GM18520 (cell line): Measurements from ENCODE around the gene PANX2.
"Not testable (repeated sequence)": the region's sequence is repeated elsewhere in the genome, so short reads cannot be mapped to it uniquely, and the experiment has no call there.

Experiments
- ATAC-seq: cut with Tn5 transposase; IDR thresholded peaks from one replicate; pipeline ENCODE4 v1.9.1; 2021; ENCODE audit not compliant: unreplicated experiment

The PANX2 gene

GRCh38 chr22:50170453-50171318 is at the start of gene PANX2:
PANX2 (plus strand) TSS chr22:50170731; CDS start chr22:50170731, 0 bp downstream.
- ATAC-seq = no peak

- ATAC-seq = no peak
Observed at GRCh38 chr22:50121202-50121740, 49.3 kb upstream of the PANX2 start.

- no peak for ATAC-seq
Observed at GRCh38 chr22:50123119-50123518, 47.4 kb upstream of the PANX2 start.

GRCh38 chr22:50125029-50125428 is 45.5 kb upstream of the PANX2 start:
- ATAC-seq = no peak

GRCh38 chr22:50129121-50129736 is 41.3 kb upstream of the PANX2 start:
- ATAC-seq = no peak

GRCh38 chr22:50131894-50132293 is 38.6 kb upstream of the PANX2 start:
- no peak for ATAC-seq

- ATAC-seq = no peak
Observed at GRCh38 chr22:50134481-50134880, 36.0 kb upstream of the PANX2 start.

GRCh38 chr22:50136581-50137015 is 33.9 kb upstream of the PANX2 start:
- ATAC-seq = no peak

GRCh38 chr22:50137277-50137676 is 33.3 kb upstream of the PANX2 start:
- ATAC-seq = not testable (repeated sequence)

GRCh38 chr22:50138041-50138440 is 32.5 kb upstream of the PANX2 start:
- ATAC-seq = no peak

GRCh38 chr22:50138988-50139387 is 31.5 kb upstream of the PANX2 start:
- no peak for ATAC-seq

- ATAC-seq = no peak
Observed at GRCh38 chr22:50139843-50140415, 30.6 kb upstream of the PANX2 start.

- no peak for ATAC-seq
Observed at GRCh38 chr22:50140615-50141014, 29.9 kb upstream of the PANX2 start.

- no peak for ATAC-seq
Observed at GRCh38 chr22:50141462-50141861, 29.1 kb upstream of the PANX2 start.

- no peak for ATAC-seq
Observed at GRCh38 chr22:50141891-50142363, 28.6 kb upstream of the PANX2 start.

- no peak for ATAC-seq
Observed at GRCh38 chr22:50143096-50143495, 27.4 kb upstream of the PANX2 start.

- no peak for ATAC-seq
Observed at GRCh38 chr22:50144005-50144614, 26.4 kb upstream of the PANX2 start.

- ATAC-seq = no peak
Observed at GRCh38 chr22:50145721-50146438, 24.7 kb upstream of the PANX2 start.

- ATAC-seq = no peak
Observed at GRCh38 chr22:50146439-50147238, 23.9 kb upstream of the PANX2 start.
